MM.1S (cell line): ENCODE results near the gene TTC7B.

ENCODE experiments used
- DNase-seq: peaks from one replicate; pipeline ENCODE4 v3.0.0-alpha.2; 2015
- H2AFZ ChIP-seq: fragments of 300-600 bp; sonication (generic); 2 replicates; pipeline ENCODE4 v1.6.0; 2016; ENCODE audit warnings: antibody characterized with exemption, low read length
- H3F3A ChIP-seq: fragments of 300-600 bp; sonication (generic); 2 replicates; pipeline ENCODE4 v1.6.1; 2016; ENCODE audit warnings: mild to moderate bottlenecking, antibody characterized with exemption, low read length, moderate library complexity, mixed read lengths; ENCODE audit not compliant: insufficient read depth
- H3K27ac ChIP-seq: fragments of 300-600 bp; sonication (generic); 2 replicates; pipeline ENCODE4 v1.5.1; 2016; ENCODE audit warnings: mild to moderate bottlenecking, low read length
- H3K27me3 ChIP-seq: fragments of 300-600 bp; sonication (generic); replicated peaks from 2 replicates; pipeline ENCODE4 v1.6.0; 2016; ENCODE audit warnings: low read length; ENCODE audit not compliant: insufficient read depth
- H3K36me3 ChIP-seq: fragments of 300-600 bp; sonication (generic); replicated peaks from 2 replicates; pipeline ENCODE4 v1.6.1; 2016; ENCODE audit warnings: mild to moderate bottlenecking, low read length, mixed read lengths; ENCODE audit not compliant: insufficient read depth
- H3K4me1 ChIP-seq: fragments of 300-600 bp; sonication (generic); 2 replicates; pipeline ENCODE4 v1.6.1; 2016; ENCODE audit warnings: low read length, mixed read lengths
- H3K4me2 ChIP-seq: fragments of 300-600 bp; sonication (generic); 2 replicates; pipeline ENCODE4 v1.6.0; 2016; ENCODE audit warnings: low read depth, low read length
- H3K4me3 ChIP-seq: fragments of 300-600 bp; sonication (generic); 2 replicates; pipeline ENCODE4 v1.5.1; 2016; ENCODE audit warnings: low read length, mixed read lengths
- H3K79me2 ChIP-seq: fragments of 300-600 bp; sonication (generic); 2 replicates; pipeline ENCODE4 v1.6.1; 2016; ENCODE audit warnings: mixed run types, low read length, mixed read lengths
- H3K9ac ChIP-seq: fragments of 300-600 bp; sonication (generic); 2 replicates; pipeline ENCODE4 v1.6.1; 2016; ENCODE audit warnings: low read length, mixed read lengths
- H3K9me2 ChIP-seq: fragments of 300-600 bp; sonication (generic); replicated peaks from 2 replicates; pipeline ENCODE4 v1.6.1; 2016; ENCODE audit warnings: mild to moderate bottlenecking, low read length, mixed read lengths; ENCODE audit not compliant: insufficient read depth
- H3K9me3 ChIP-seq: fragments of 300-600 bp; sonication (generic); replicated peaks from 2 replicates; pipeline ENCODE4 v1.6.1; 2016; ENCODE audit warnings: mild to moderate bottlenecking, low read length, mixed read lengths; ENCODE audit not compliant: insufficient read depth
- H4K20me1 ChIP-seq: fragments of 300-600 bp; sonication (generic); 2 replicates; pipeline ENCODE4 v1.6.1; 2016; ENCODE audit warnings: mild to moderate bottlenecking, low read length, moderate library complexity, mixed read lengths; ENCODE audit not compliant: insufficient read depth
- CTCF ChIP-seq: fragments of 300-600 bp; sonication (generic); IDR thresholded peaks from 2 replicates; pipeline ENCODE4 v1.5.1; 2016; ENCODE audit warnings: antibody characterized with exemption, low read length, mixed read lengths
- EZH2 ChIP-seq: fragments of 300-600 bp; sonication (generic); optimal IDR thresholded peaks from 2 replicates; pipeline ENCODE3; 2017; ENCODE audit warnings: low read depth, mild to moderate bottlenecking, antibody characterized with exemption, low read length, mixed read lengths
- EZH2phosphoT487 ChIP-seq: fragments of 300-600 bp; sonication (generic); IDR thresholded peaks from 2 replicates; pipeline ENCODE4 v1.6.1; 2018; ENCODE audit warnings: antibody characterized with exemption, low read length

TTC7B gene

GRCh38 chr14:90558983-90559590 is 257.1 kb downstream of the TTC7B start:
- TF ChIP-seq EZH2phosphoT487 (no peak), CTCF (no peak), EZH2 (no peak)
- no peaks in the 10 kb centered on the region for H3K27me3 ChIP-seq
- H3K9ac ChIP-seq = no peak overlapping the region
- H3K9me3 ChIP-seq = no peaks in the 10 kb centered on the region
- no peaks in the 10 kb centered on the region for H3F3A ChIP-seq
- no peak for DNase-seq
- no peak overlapping the region for H3K27ac ChIP-seq
- no peak overlapping the region for H3K4me3 ChIP-seq
- H2AFZ ChIP-seq = no peak overlapping the region
- H3K4me1 ChIP-seq = no peaks in the 10 kb centered on the region
- H3K79me2 ChIP-seq = no peaks in the 10 kb centered on the region
- H3K36me3 ChIP-seq = no peaks in the 10 kb centered on the region
- no peaks in the 10 kb centered on the region for H4K20me1 ChIP-seq
- H3K9me2 ChIP-seq = no peaks in the 10 kb centered on the region
- no peak overlapping the region for H3K4me2 ChIP-seq

- Histone ChIP-seq H3K36me3 (no peaks in the 10 kb centered on the region), H2AFZ (no peak overlapping the region), H3K9me3 (no peaks in the 10 kb centered on the region), H3K27me3 (no peaks in the 10 kb centered on the region), H3K9me2 (no peaks in the 10 kb centered on the region), H3K9ac (no peak overlapping the region), H3F3A (no peaks in the 10 kb centered on the region), H4K20me1 (no peaks in the 10 kb centered on the region), H3K27ac (no peak overlapping the region), H3K79me2 (no peaks in the 10 kb centered on the region), H3K4me1 (no peaks in the 10 kb centered on the region), H3K4me2 (no peak overlapping the region), H3K4me3 (no peak overlapping the region)
- no peak for DNase-seq
- TF ChIP-seq CTCF (no peak), EZH2 (no peak), EZH2phosphoT487 (no peak)
Observed at GRCh38 chr14:90558041-90558982, 257.9 kb downstream of the TTC7B start.

- H3K9me2 ChIP-seq = no peaks in the 10 kb centered on the region
- no peak overlapping the region for H3K9ac ChIP-seq
- no peak overlapping the region for H3K4me3 ChIP-seq
- no peak overlapping the region for H3K4me2 ChIP-seq
- H3K4me1 ChIP-seq = no peaks in the 10 kb centered on the region
- H3K9me3 ChIP-seq = no peaks in the 10 kb centered on the region
- H3K36me3 ChIP-seq = no peaks in the 10 kb centered on the region
- H3K27ac ChIP-seq = no peak overlapping the region
- no peaks in the 10 kb centered on the region for H3F3A ChIP-seq
- DNase-seq = no peak
- H2AFZ ChIP-seq = no peak overlapping the region
- TF ChIP-seq EZH2phosphoT487 (no peak), CTCF (no peak), EZH2 (no peak)
- no peaks in the 10 kb centered on the region for H3K79me2 ChIP-seq
- no peaks in the 10 kb centered on the region for H3K27me3 ChIP-seq
- H4K20me1 ChIP-seq = no peaks in the 10 kb centered on the region
Observed at GRCh38 chr14:90557516-90557915, 258.7 kb downstream of the TTC7B start.
